NOMO-1 treated with DMSO at 0.1 percent for 48 hours (cell line): ENCODE results near the gene SMTNL1.

Experiments
- DNase-seq: peaks from one replicate; lab custom pipeline; 2025; ENCODE audit not compliant: unreplicated experiment; lab: John Stamatoyannopoulos, UW

The SMTNL1 gene

GRCh38 chr11:57543593-57543992 lies 6.2 kb downstream of the SMTNL1 start:
- DNase-seq: no peak

DNA sequence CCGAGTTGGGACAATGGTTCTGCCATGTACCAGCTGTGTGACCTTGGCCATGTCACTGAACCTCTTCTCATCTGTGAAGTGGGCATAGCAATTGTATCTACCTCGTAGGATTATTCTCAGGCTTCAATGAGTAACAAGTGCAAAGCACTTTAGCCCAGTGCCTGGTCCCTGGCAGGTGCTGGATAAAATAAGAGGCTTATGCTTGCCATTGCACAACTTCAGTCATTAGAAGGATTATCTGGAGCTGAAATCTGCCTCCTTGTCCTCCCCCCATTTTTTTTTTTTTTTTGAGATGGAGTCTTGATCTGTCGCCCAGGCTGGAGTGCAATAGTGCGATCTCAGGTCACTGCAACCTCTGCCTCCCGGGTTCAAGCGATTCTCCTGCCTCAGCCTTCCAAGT lies 7.2 kb downstream of the SMTNL1 start:
- no peak for DNase-seq

- no peak for DNase-seq
These were observed 8.5 kb downstream of the SMTNL1 start for GRCh38 chr11:57545883-57546282.

DNA sequence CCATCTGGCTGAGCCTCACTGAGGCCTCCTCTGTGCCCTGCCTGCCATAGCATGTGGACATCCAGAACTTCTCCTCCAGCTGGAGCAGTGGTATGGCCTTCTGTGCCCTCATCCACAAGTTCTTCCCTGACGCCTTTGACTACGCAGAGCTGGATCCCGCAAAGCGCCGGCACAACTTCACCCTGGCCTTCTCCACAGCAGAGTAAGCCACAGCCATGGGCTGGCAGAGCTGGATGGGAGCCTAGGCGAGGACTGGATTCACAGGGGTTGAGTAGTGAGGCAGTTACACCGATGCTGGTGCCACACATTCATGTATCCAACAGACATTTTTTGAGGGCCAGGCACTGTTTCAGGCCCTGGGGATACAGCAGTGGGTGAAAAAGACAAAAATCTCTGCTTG lies 9.1 kb downstream of the SMTNL1 start:
- DNase-seq: no peak

DNA sequence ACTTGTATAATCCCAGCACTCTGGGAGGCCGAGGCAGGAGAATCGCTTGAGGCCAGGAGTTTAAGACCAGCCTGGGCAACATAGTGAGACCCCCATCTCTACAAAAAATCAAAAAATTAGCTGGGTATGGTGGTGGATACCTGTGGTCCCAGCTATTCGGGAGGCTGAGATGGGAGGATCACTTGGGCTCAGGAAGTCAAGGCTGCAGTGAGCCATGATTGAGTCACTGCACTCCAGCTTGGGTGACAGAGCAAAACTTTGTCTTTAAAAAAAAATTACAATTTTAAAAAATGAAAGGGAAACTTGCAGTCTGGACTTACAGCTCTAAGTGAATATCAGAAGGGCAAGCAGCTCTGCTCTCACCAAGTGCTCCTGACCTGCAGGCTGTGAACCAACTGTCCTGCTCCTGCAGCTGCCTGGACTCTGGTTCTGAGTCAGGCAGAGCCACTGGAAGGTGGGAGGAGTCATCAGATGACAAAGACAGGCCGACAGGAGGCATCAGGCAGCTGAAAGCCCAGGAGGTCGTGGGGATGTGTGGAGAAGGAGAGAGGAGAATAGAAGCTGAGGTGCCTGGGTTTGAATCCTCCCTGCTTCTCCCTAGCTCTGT lies 9.6 kb downstream of the SMTNL1 start:
- no peak for DNase-seq

GRCh38 chr11:57547854-57548377 lies 10.5 kb downstream of the SMTNL1 start:
- DNase-seq: peak; percentile 6

GRCh38 chr11:57549983-57550382 lies 12.6 kb downstream of the SMTNL1 start:
- no peak for DNase-seq

GRCh38 chr11:57551941-57552340 lies 14.5 kb downstream of the SMTNL1 start:
- DNase-seq: no peak

- no peak for DNase-seq
These were observed 15.1 kb downstream of the SMTNL1 start for GRCh38 chr11:57552479-57552878.

DNA sequence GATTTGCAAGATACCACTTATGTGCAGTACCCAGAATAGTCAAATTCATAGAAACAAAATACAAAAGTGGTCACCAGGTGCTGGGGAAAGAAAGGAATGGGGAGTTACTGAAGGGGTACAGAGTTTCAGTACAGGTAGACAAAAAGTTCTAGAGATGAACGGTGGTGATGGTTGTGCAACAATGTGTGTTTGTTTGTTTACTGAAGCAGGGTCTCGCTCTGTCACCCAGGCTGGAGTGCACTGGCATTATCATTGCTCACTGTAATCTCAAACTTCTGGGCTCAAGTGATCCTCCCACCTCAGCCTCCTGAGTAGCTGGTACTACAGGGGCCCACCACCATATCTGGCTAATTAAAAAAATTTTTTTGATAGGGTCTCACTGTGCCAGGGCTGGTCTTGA lies 18.0 kb downstream of the SMTNL1 start:
- DNase-seq: no peak

- DNase-seq: no peak
These were observed 18.6 kb downstream of the SMTNL1 start for GRCh38 chr11:57556041-57556440.

DNA sequence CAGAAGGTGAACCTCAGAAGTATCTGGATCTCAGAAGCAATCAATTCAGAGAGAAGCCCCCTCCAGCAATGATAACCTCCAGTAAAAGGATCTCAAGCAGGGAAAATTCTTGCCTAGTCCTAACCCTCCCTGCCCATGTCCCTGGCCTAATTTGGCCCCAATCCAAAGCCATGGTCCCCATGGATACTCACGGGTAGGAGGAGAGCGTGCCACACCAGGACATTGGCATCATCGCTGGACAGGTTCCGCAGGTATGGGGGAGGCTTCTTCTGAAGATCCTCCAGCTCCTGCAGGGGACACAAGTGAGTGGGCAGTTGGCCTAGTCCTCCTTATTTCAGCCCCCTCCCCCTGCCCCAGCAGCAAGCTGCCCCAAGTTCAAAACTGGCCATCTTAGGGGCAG lies 22.8 kb downstream of the SMTNL1 start:
- DNase-seq: no peak

DNA sequence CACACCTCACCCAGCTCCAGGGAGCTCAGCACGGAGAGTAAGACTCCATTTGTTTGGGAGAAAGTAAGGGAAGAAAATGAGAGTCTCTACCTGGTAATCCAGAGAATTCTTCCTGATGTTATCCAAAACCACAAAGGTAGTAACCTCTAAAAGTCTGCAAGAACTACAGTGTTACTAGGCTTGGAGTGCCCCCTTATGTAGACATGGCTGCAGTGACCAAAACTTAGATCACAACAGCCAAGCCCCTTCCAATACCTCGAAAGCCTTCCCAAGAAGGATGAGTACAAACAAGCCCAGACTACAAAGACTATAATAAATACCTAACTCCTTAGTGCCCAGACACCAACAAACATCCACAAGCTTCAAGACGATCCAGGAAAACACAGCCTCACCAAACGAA lies 25.2 kb downstream of the SMTNL1 start:
- no peak for DNase-seq

GRCh38 chr11:57566005-57566904 lies 28.9 kb downstream of the SMTNL1 start:
- peak; percentile 63 for DNase-seq

GRCh38 chr11:57566905-57567514 lies 29.6 kb downstream of the SMTNL1 start:
- peak; percentile 5 for DNase-seq

DNA sequence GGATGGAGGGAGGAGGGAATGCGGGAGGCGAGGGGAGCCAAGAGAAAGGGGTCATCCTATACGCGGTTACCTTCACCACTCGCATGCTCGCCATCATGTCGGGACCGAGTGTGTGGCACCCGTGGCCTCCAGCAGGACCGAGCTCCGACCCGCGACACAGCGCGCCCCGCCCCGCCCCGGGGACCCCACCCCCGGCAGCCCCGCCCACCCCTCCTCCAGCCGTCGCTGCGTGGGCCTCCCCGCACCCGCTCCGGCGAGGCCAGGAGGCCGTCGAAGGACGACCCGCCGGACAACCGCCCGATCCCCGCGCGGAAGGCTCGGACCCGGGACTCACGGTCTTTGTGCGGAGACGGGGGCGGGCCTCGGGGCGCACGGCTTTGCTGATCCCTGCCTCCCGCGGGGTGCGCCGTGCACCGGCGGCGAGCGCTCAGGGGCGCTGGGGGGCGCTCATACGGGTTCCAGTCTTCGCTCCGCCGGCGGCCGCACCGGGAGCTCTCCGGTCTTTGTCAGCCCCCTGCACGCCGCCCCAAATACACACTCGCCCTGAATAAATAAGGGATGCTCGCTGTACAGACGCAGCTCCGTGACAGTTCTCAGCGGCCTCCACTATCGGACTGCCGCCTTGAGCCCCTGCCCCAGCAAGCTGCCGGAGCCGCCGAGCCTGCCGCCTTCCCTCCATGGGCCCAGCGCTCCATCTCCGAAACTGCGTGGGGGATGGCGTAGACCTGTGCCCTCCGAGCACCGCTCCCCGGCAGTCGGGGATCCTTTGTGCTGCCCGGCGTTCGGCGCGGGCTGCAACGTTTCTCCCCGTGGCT lies 30.3 kb downstream of the SMTNL1 start, which contains the start of gene UBE2L6:
Gene UBE2L6 (minus strand): TSS at position 158 of the 815 bp plus-strand sequence. CDS start 61 bp downstream, at position 97.
- peak; percentile 30 for DNase-seq

DNA sequence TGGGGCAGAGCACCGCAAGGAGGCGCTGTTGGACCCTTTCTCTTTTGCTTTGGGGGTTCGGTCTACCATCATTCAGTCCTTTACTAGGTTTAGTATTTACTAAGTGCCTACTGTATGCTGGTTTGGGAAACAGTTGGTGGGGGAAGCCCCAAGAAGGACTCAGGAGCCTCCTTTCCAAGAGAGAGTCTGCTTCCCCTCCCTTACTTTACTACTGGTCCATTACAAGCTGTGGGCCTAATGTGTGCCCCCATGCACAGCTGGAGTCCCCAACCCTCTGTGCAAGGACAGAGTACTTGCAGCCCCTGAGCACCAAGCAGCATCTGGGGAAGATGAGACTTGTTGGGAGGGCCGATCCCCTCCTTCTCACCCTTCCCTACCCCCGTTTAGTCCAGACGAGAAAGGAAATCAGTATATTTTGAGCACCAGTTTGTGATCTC lies 31.0 kb downstream of the SMTNL1 start:
- peak; percentile 66 for DNase-seq

- peak; percentile 4 for DNase-seq
These were observed 34.2 kb downstream of the SMTNL1 start for GRCh38 chr11:57571606-57572005.

GRCh38 chr11:57574061-57574460 lies 36.7 kb downstream of the SMTNL1 start:
- no peak for DNase-seq

DNA sequence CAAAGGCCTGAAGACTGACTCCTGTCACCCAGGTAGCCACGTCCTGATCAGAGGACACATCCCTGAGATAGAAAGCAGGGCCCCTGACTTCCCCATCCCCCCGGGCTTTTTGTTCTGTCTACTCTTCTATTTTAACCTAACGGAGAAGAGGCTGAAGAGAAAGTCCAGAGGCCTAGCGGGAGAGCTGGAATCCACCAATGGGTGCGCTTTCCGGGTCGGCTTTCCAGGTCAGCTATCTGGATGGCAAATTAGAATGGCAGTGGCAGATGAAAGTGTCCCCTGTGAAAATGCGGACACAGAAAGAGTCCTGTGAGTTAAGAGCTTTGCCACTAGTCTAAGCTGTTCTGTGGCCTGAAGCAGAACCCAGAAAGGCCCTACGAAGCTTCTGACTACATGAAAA lies 46.9 kb downstream of the SMTNL1 start:
- DNase-seq: no peak

DNA sequence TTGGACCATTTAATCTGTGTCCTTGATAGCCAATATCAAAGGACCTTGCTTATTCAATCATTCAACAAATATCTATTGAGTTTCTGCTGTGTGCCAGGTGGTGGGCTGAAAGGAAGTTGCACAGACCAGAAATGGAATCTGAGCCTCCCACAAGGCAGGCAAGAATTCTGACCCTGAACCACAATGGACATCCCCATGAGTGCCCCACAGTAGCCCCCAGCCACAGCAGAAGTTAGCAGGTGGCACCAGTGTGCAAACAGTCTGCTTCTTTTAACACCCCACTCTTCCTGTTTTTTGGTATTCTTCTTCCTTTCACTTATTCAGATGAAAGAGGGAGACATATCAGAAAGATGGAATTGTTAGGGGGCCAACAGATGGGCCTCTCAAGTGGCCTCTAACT lies 47.9 kb downstream of the SMTNL1 start:
- DNase-seq: no peak
